HEK293 (cell line): Measurements from ENCODE around the gene FGF6.

Source experiments
- CTCF ChIA-PET: fragments of 350-600 bp; formaldehyde crosslinking; extraction: SDS; loops from one replicate; lab custom pipeline; 2021; ENCODE audit warnings: antibody characterized with exemption; lab: Yijun Ruan, JAX
- POLR2A ChIA-PET: fragments of 300-600 bp; formaldehyde crosslinking; extraction: SDS; loops from one replicate; lab custom pipeline; 2020; ENCODE audit warnings: antibody characterized with exemption, inconsistent platforms; lab: Yijun Ruan, JAX
- H3K27ac ChIP-seq: fragments of 200-500 bp; sonication (Bioruptor generic); 2 replicates; pipeline ENCODE4 v1.5.1; 2014; ENCODE audit warnings: low read depth, low read length, control low read depth, inconsistent platforms; ENCODE audit errors: extremely low read depth
- H3K36me3 ChIP-seq, 2 experiments: fragments of 200-500 bp in 1 of 2; sonication (Bioruptor generic) in 1 of 2; 1 replicate in 1 of 2; 2 replicates in 1 of 2; pipeline ENCODE4 v1.5.1; 2014 to 2017; ENCODE audit warnings: inconsistent platforms in 2 of 2, low read length in 2 of 2; ENCODE audit not compliant: control insufficient read depth in 2 of 2, insufficient read depth in 1 of 2
- H3K4me1 ChIP-seq: fragments of 200-500 bp; sonication (Bioruptor generic); 2 replicates; pipeline ENCODE4 v1.5.1; 2014; ENCODE audit warnings: mild to moderate bottlenecking, low read length, inconsistent platforms; ENCODE audit not compliant: control insufficient read depth, insufficient read depth
- H3K4me3 ChIP-seq: 2 replicates; pipeline ENCODE4 v1.5.1; 2011; ENCODE audit warnings: low read depth, mild to moderate bottlenecking, control low read depth, low read length, moderate library complexity
- H3K9me3 ChIP-seq: fragments of 200-500 bp; sonication (Bioruptor generic); 2 replicates; pipeline ENCODE4 v1.5.1; 2014; ENCODE audit warnings: low read depth, low read length, inconsistent platforms; ENCODE audit not compliant: control insufficient read depth, insufficient read depth
- BCL11B ChIP-seq: fragments of 450-650 bp; formaldehyde crosslinking; IDR thresholded peaks from 2 replicates; pipeline ENCODE4 v1.5.1; 2016; ENCODE audit warnings: low read depth, missing biosample characterization, missing genetic modification characterization
- EGR2 ChIP-seq: fragments of 450-650 bp; formaldehyde crosslinking; IDR thresholded peaks from 2 replicates; pipeline ENCODE4 v1.5.1; 2016; ENCODE audit warnings: low read depth, missing biosample characterization, missing genetic modification characterization
- GLI4 ChIP-seq: fragments of 450-650 bp; formaldehyde crosslinking; IDR thresholded peaks from 2 replicates; pipeline ENCODE4 v1.5.1; 2016; ENCODE audit warnings: missing biosample characterization, missing genetic modification characterization
- HIC1 ChIP-seq: fragments of 450-650 bp; formaldehyde crosslinking; IDR thresholded peaks from 2 replicates; pipeline ENCODE4 v1.5.1; 2016; ENCODE audit warnings: missing biosample characterization, missing genetic modification characterization
- HOXA7 ChIP-seq: sonication (generic); formaldehyde crosslinking; IDR thresholded peaks from 2 replicates; pipeline ENCODE4 v1.8.1; 2022; ENCODE audit warnings: missing genetic modification reagents, borderline replicate concordance
- PRDM10 ChIP-seq: fragments of 450-650 bp; formaldehyde crosslinking; IDR thresholded peaks from 2 replicates; pipeline ENCODE4 v1.5.1; 2016; ENCODE audit warnings: missing biosample characterization, missing genetic modification characterization
- RBAK ChIP-seq: fragments of 450-650 bp; formaldehyde crosslinking; IDR thresholded peaks from 2 replicates; pipeline ENCODE4 v1.5.1; 2016; ENCODE audit warnings: missing biosample characterization, missing genetic modification characterization
- SALL2 ChIP-seq: fragments of 450-650 bp; formaldehyde crosslinking; IDR thresholded peaks from 2 replicates; pipeline ENCODE4 v1.5.0; 2017; ENCODE audit warnings: missing biosample characterization, mild to moderate bottlenecking, missing genetic modification characterization, borderline replicate concordance
- ZBTB17 ChIP-seq: fragments of 450-650 bp; formaldehyde crosslinking; IDR thresholded peaks from 2 replicates; pipeline ENCODE4 v1.5.1; 2016; ENCODE audit warnings: missing biosample characterization, missing genetic modification characterization
- ZBTB49 ChIP-seq: fragments of 450-650 bp; formaldehyde crosslinking; IDR thresholded peaks from 2 replicates; pipeline ENCODE4 v1.5.1; 2016; ENCODE audit warnings: missing biosample characterization, missing genetic modification characterization, low read depth
- ZBTB6 ChIP-seq: fragments of 450-650 bp; formaldehyde crosslinking; IDR thresholded peaks from 2 replicates; pipeline ENCODE4 v1.5.1; 2017; ENCODE audit warnings: missing biosample characterization, missing genetic modification characterization
- ZFHX2 ChIP-seq: fragments of 450-650 bp; formaldehyde crosslinking; conservative IDR thresholded peaks from 2 replicates; pipeline ENCODE4 v1.5.1; 2016; ENCODE audit warnings: missing biosample characterization, missing genetic modification characterization
- ZNF10 ChIP-seq: fragments of 450-650 bp; formaldehyde crosslinking; IDR thresholded peaks from 2 replicates; pipeline ENCODE4 v1.5.1; 2017; ENCODE audit warnings: missing biosample characterization, missing genetic modification characterization
- ZNF138 ChIP-seq: fragments of 450-650 bp; formaldehyde crosslinking; IDR thresholded peaks from 2 replicates; pipeline ENCODE4 v1.5.1; 2016; ENCODE audit warnings: missing biosample characterization, missing genetic modification characterization, borderline replicate concordance
- ZNF155 ChIP-seq: fragments of 450-650 bp; formaldehyde crosslinking; IDR thresholded peaks from 2 replicates; pipeline ENCODE4 v1.5.1; 2016; ENCODE audit warnings: missing biosample characterization, missing genetic modification characterization
- ZNF302 ChIP-seq: fragments of 450-650 bp; formaldehyde crosslinking; IDR thresholded peaks from 2 replicates; pipeline ENCODE4 v1.5.1; 2016; ENCODE audit warnings: missing biosample characterization, missing genetic modification characterization, low read depth
- ZNF544 ChIP-seq: fragments of 450-650 bp; formaldehyde crosslinking; IDR thresholded peaks from 2 replicates; pipeline ENCODE4 v1.5.0; 2017; ENCODE audit warnings: missing biosample characterization, missing genetic modification characterization
- ZNF777 ChIP-seq: fragments of 450-650 bp; formaldehyde crosslinking; IDR thresholded peaks from 2 replicates; pipeline ENCODE4 v1.5.1; 2017; ENCODE audit warnings: missing biosample characterization, missing genetic modification characterization, borderline replicate concordance

The FGF6 gene

GRCh38 chr12:4393211-4393610, 52.4 kb downstream of the FGF6 start (continued):
- TF ChIP-seq PRDM10 (tag by site-specific recombination): no peak
- TF ChIP-seq ZFHX2 (tag by site-specific recombination): no peak

- H3K36me3 ChIP-seq: no peaks in the 10 kb centered on the region
- CTCF ChIA-PET: no interaction called here
- TF ChIP-seq ZNF138 (tag by site-specific recombination) (no peak), ZNF10 (tag by site-specific recombination) (no peak), ZNF777 (tag by site-specific recombination) (no peak), HIC1 (tag by site-specific recombination) (no peak), ZNF302 (tag by site-specific recombination) (no peak)
- POLR2A ChIA-PET: no interaction called here
- no peaks in the 10 kb centered on the region for H3K9me3 ChIP-seq
- no peak overlapping the region for H3K27ac ChIP-seq
- no peak overlapping the region for H3K4me3 ChIP-seq
- no peaks in the 10 kb centered on the region for H3K4me1 ChIP-seq
These were observed 53.3 kb downstream of the FGF6 start for GRCh38 chr12:4392223-4392742.

- CTCF ChIA-PET: interaction anchor here (1.2 kb wide), 1 partner anchor 11 kb away, joined by 3 read pairs; no protein-coding TSS in a partner anchor
- TF ChIP-seq EGR2: 0 out of 2 replicates have a peak, but pooled peaks have one; percentile 27
- no peak for TF ChIP-seq HOXA7
- 0 out of 2 replicates have a peak, but pooled peaks have one; percentile 10 for TF ChIP-seq ZFHX2 (tag by site-specific recombination)
These were observed 57.0 kb downstream of the FGF6 start for GRCh38 chr12:4388662-4389061.

GRCh38 chr12:4388032-4388431, 57.6 kb downstream of the FGF6 start:
- CTCF ChIA-PET: interaction anchor here (1.2 kb wide), 1 partner anchor 10 kb away, joined by 3 read pairs; no protein-coding TSS in a partner anchor
- Histone ChIP-seq H3K4me1 (no peaks in the 10 kb centered on the region), H3K9me3 (no peaks in the 10 kb centered on the region), H3K4me3 (no peak overlapping the region), H3K27ac (no peak overlapping the region), H3K36me3 (no peaks in the 10 kb centered on the region)
- POLR2A ChIA-PET: no interaction called here
- no peak for TF ChIP-seq SALL2 (tag by site-specific recombination)
- no peak for TF ChIP-seq ZNF777 (tag by site-specific recombination)
- no peak for TF ChIP-seq GLI4 (tag by site-specific recombination)
- no peak for TF ChIP-seq ZNF544 (tag by site-specific recombination)
- TF ChIP-seq ZBTB49 (tag by site-specific recombination): no peak
- no peak for TF ChIP-seq ZBTB6 (tag by site-specific recombination)
- no peak for TF ChIP-seq RBAK (tag by site-specific recombination)
- TF ChIP-seq BCL11B (tag by site-specific recombination): no peak
- TF ChIP-seq ZBTB17 (tag by site-specific recombination): no peak
- TF ChIP-seq ZNF155 (tag by site-specific recombination): no peak
- TF ChIP-seq ZNF302 (tag by site-specific recombination): no peak

More at GRCh38 chr12:4388662-4389061, 57.0 kb downstream of the FGF6 start:
- H3K36me3 ChIP-seq: no peaks in the 10 kb centered on the region
- no peak overlapping the region for H3K27ac ChIP-seq
- POLR2A ChIA-PET: no interaction called here
- no peaks in the 10 kb centered on the region for H3K9me3 ChIP-seq
- H3K4me1 ChIP-seq: no peaks in the 10 kb centered on the region
- no peak overlapping the region for H3K4me3 ChIP-seq
